ENCODE results near the gene OR51E2. TPM values are rescaled to one million over a fixed set of nuclear protein-coding genes. Genes with fewer than 3 reads are reported as not detected.

The OR51E2 gene
- total RNA-seq, 4 donors from 2014 or later, result 0.24 TPM; not detected in 3

- Histone ChIP-seq H3K9me3 (no peaks in the 10 kb centered on the region), H3K36me3 (no peaks in the 10 kb centered on the region), H3K4me3 (no peak overlapping the region), H3K27me3 (no peaks in the 10 kb centered on the region), H3K27ac (peak overlapping the region in 2 of 4 donors; percentile 41 to 59), H3K4me1 (peaks cover 8 to 14% of the 10 kb centered on the region in 2 donors)
- TF ChIP-seq POLR2A (IDR thresholded peaks at IDR 0.05), result no peak
- no peak for TF ChIP-seq CTCF (IDR thresholded peaks at IDR 0.05 in 4 of 5, conservative IDR thresholded peaks at IDR 0.05 in 1 of 5)
- in situ Hi-C loops (cut with MboI; ENCODE audit: low sequenced_read_pairs in 4 of 4) (loop anchor here in 2 of 4 donors (25.0 kb wide), 3 partner anchors 346 to 1171 kb away; partner anchors contain the start of genes OR51L1 (in 1 of the 2) and OR52N2 (in 1 of the 2)), intact Hi-C loops (cut with DNase I; ENCODE audit: low total_unique reads) (no loop called here)
- DNase-seq (no peak), ATAC-seq (no peak)
These were observed 56.2 kb downstream of the OR51E2 start for GRCh38 chr11:4641501-4641900.

- no peaks in the 10 kb centered on the region for H3K4me1 ChIP-seq
- TF ChIP-seq CTCF (IDR thresholded peaks at IDR 0.05 in 4 of 5, conservative IDR thresholded peaks at IDR 0.05 in 1 of 5), result no peak
- TF ChIP-seq POLR2A (IDR thresholded peaks at IDR 0.05), result no peak
- DNase-seq (no peak), ATAC-seq (no peak)
- intact Hi-C loops (cut with DNase I; ENCODE audit: low total_unique reads), result loop anchor here (5.0 kb wide), 1 partner anchor 362 kb away; no protein-coding TSS in a partner anchor
- no peaks in the 10 kb centered on the region for H3K27me3 ChIP-seq
- H3K36me3 ChIP-seq, result no peaks in the 10 kb centered on the region
- no peaks in the 10 kb centered on the region for H3K9me3 ChIP-seq
- in situ Hi-C loops (cut with MboI; ENCODE audit: low sequenced_read_pairs in 4 of 4), result loop anchor here in 3 of 4 donors (10.0 to 25.0 kb wide), 4 partner anchors 185 to 1172 kb away; partner anchors contain the start of genes OR51F2 (in 2 of the 3), OR51L1 (in 1 of the 3) and OR52N2 (in 1 of the 3)
- no peak overlapping the region for H3K4me3 ChIP-seq
- no peak overlapping the region for H3K27ac ChIP-seq
These were observed 57.7 kb downstream of the OR51E2 start for GRCh38 chr11:4639931-4640330.

GRCh38 chr11:4637662-4638047, 60.0 kb downstream of the OR51E2 start:
- ATAC-seq, result no peak
- Histone ChIP-seq H3K4me3 (no peak overlapping the region), H3K4me1 (no peaks in the 10 kb centered on the region), H3K36me3 (no peaks in the 10 kb centered on the region), H3K27me3 (no peaks in the 10 kb centered on the region), H3K27ac (no peak overlapping the region), H3K9me3 (no peaks in the 10 kb centered on the region)
- no peak for DNase-seq
- in situ Hi-C loops (cut with MboI; ENCODE audit: low sequenced_read_pairs in 4 of 4) (loop anchor here in 3 of 4 donors (10.0 to 25.0 kb wide), 4 partner anchors 187 to 1175 kb away; partner anchors contain the start of genes OR51F2 (in 2 of the 3), OR51L1 (in 1 of the 3) and OR52N2 (in 1 of the 3)), intact Hi-C loops (cut with DNase I; ENCODE audit: low total_unique reads) (loop anchor here (1.0 to 5.0 kb wide), 3 partner anchors 189 to 1715 kb away; no protein-coding TSS in a partner anchor)
- no peak for TF ChIP-seq CTCF (IDR thresholded peaks at IDR 0.05 in 4 of 5, conservative IDR thresholded peaks at IDR 0.05 in 1 of 5)
- TF ChIP-seq POLR2A (IDR thresholded peaks at IDR 0.05), result no peak

- H3K4me3 ChIP-seq, result peak within 1 kb of the TSS; percentile 27 to 49 (median 32)
- no peaks in the 10 kb centered on the region for H3K27me3 ChIP-seq
- no peaks in the 10 kb centered on the region for H3K36me3 ChIP-seq
- in situ Hi-C loops (cut with MboI; ENCODE audit: low sequenced_read_pairs in 4 of 4), result loop anchor here in 3 of 4 donors (10.0 to 25.0 kb wide), 4 partner anchors 188 to 1175 kb away; partner anchors contain the start of genes OR51F2 (in 2 of the 3), OR51L1 (in 1 of the 3) and OR52N2 (in 1 of the 3)
- no peak within 1 kb of the TSS for H3K27ac ChIP-seq
- TF ChIP-seq CTCF (IDR thresholded peaks at IDR 0.05 in 4 of 5, conservative IDR thresholded peaks at IDR 0.05 in 1 of 5) (peak; percentile 42 to 88 (median 77)), POLR2A (IDR thresholded peaks at IDR 0.05) (no peak)
- DNase-seq (peak in 1 of 2 donors; percentile 45), ATAC-seq (peak; percentile 72 to 88)
- no peaks in the 10 kb centered on the region for H3K9me3 ChIP-seq
- no peaks in the 10 kb centered on the region for H3K4me1 ChIP-seq
- intact Hi-C loops (cut with DNase I; ENCODE audit: low total_unique reads), result loop anchor here (1.0 to 5.0 kb wide), 3 partner anchors 189 to 1716 kb away; no protein-coding TSS in a partner anchor
These were observed 60.5 kb downstream of the OR51E2 start, which contains the start of gene OR51D1 for GRCh38 chr11:4636962-4637661. Gene OR51D1 (plus strand): TSS chr11:4637477. CDS start chr11:4639791, 2,314 bp downstream.

Measured in gastrocnemius medialis (tissue), 4 donors.